HG03139 (cell line): Measurements from ENCODE around the gene EHD1.

Experiments used
- ATAC-seq: cut with Tn5 transposase; IDR thresholded peaks from one replicate; pipeline ENCODE4 v1.9.1; 2021; ENCODE audit not compliant: unreplicated experiment

The EHD1 gene

GRCh38 chr11:64910451-64911093 lies 32.2 kb upstream of the EHD1 start:
- ATAC-seq = no peak

- no peak for ATAC-seq
These were observed 31.4 kb upstream of the EHD1 start for GRCh38 chr11:64909653-64910343.

GRCh38 chr11:64908766-64909165 lies 30.3 kb upstream of the EHD1 start:
- ATAC-seq = no peak

- no peak for ATAC-seq
These were observed 27.9 kb upstream of the EHD1 start for GRCh38 chr11:64906314-64906635.

- ATAC-seq = no peak
These were observed 27.3 kb upstream of the EHD1 start for GRCh38 chr11:64905516-64906313.

- no peak for ATAC-seq
These were observed 24.9 kb upstream of the EHD1 start for GRCh38 chr11:64903291-64903833.

- ATAC-seq = no peak
These were observed 23.9 kb upstream of the EHD1 start for GRCh38 chr11:64902102-64902900.

- ATAC-seq = no peak
These were observed 22.4 kb upstream of the EHD1 start for GRCh38 chr11:64900774-64901173.

- ATAC-seq = no peak
These were observed 21.9 kb upstream of the EHD1 start for GRCh38 chr11:64900263-64900678.

GRCh38 chr11:64898541-64898940 lies 20.1 kb upstream of the EHD1 start:
- ATAC-seq = no peak

GRCh38 chr11:64898076-64898445 lies 19.6 kb upstream of the EHD1 start:
- no peak for ATAC-seq

- no peak for ATAC-seq
These were observed 19.1 kb upstream of the EHD1 start for GRCh38 chr11:64897381-64898075.

GRCh38 chr11:64896448-64897022 lies 18.1 kb upstream of the EHD1 start:
- ATAC-seq = no peak

- ATAC-seq = no peak
These were observed 16.5 kb upstream of the EHD1 start for GRCh38 chr11:64894812-64895452.

- ATAC-seq = no peak
These were observed 15.8 kb upstream of the EHD1 start for GRCh38 chr11:64894070-64894811.

GRCh38 chr11:64893194-64894069 lies 15.0 kb upstream of the EHD1 start:
- ATAC-seq = no peak

GRCh38 chr11:64892838-64893193 lies 14.4 kb upstream of the EHD1 start:
- no peak for ATAC-seq

GRCh38 chr11:64892411-64892831 lies 14.0 kb upstream of the EHD1 start:
- no peak for ATAC-seq
